Head of caudate nucleus (tissue), 42 donors: ENCODE measurements around the gene DMC1.

Experiments used
- DNase-seq, 42 donors: peaks; one replicate each; pipeline versions ENCODE4 v3.0.0 to v3.0.0-alpha.2; 2020 to 2021; ENCODE audit warnings: mixed read lengths in 7 of 42
- intact Hi-C: fragments of 100-400 bp; cut with DNase I; formaldehyde crosslinking; loops from one replicate; pipeline ENCODE4 v1.15.0; 2022

DMC1 gene

DNA sequence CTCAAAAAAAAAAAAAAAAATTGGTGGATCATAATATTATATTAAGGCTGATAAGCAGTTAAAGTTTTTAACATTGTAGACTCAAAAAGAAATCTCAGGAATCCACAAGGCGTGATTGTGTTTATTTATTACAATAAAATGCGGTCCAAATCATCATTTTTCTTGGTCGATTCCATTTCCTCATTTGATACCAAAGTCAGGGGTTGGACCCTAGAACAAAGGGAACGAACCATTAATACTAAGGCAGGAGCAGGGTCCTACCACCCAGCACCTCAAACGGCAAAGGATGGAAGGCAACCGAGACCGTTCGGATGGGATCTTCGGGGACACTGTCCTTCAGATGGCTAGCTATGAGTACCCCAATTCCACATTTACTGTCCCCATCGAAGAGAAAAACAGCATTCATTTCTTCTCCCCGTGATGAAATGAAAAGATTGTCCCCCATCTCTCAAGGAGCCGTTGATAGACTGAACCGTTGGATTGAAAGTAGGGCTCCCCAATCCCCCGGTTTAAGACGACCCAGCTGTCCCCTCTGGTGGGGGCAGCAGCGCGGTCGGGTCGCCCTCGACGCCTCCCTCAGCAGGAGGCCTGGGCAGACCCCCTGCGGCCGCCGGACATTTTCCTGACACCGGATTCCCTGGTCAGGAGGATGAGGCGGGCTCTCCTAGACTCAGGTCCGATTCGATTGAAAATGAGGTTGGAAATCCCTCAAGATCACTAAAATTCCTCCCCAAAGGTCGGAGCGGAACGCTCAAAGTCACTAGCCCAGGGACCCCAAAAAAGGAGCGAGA lies 607 bp downstream of the DMC1 start:
- intact Hi-C loops, result no loop called here
- DNase-seq, result peak in 11 of 42 donors; percentile 1 to 39 (median 17)

DNA sequence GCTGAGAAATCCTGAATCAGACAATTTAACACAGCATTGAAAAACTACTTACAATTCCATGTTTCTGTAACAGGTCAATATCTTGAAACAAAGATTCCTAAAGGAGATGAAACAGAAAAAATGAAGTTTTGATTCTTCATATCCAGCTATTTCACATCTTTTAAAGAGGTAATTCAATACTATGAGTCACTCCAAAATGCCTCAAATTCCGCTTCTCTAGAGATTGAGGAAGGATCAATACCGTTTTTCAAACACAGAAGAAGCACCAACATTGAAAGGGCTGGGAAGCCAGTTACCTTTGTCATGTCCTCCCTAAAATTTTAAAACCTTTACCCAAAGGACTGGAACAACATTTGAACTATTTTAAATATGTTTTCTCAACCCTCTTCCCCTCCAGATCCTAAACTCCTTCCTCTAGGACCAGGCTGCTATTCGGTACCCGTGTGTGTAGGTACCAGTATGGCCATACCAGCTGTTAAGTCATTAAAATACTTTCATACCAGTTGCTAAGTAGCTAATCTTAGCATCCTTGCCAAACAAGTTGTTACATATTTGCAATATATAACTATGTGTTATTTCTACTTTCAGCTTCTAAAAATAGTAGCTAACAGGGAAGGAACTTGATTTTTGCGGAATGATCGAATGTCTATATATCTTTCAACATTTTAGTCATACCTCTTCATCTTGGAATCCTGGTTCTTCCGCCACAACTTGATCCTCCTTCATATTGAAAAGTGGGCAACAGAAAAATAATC lies 2.3 kb downstream of the DMC1 start:
- DNase-seq, result no peak
- intact Hi-C loops, result no loop called here

DNA sequence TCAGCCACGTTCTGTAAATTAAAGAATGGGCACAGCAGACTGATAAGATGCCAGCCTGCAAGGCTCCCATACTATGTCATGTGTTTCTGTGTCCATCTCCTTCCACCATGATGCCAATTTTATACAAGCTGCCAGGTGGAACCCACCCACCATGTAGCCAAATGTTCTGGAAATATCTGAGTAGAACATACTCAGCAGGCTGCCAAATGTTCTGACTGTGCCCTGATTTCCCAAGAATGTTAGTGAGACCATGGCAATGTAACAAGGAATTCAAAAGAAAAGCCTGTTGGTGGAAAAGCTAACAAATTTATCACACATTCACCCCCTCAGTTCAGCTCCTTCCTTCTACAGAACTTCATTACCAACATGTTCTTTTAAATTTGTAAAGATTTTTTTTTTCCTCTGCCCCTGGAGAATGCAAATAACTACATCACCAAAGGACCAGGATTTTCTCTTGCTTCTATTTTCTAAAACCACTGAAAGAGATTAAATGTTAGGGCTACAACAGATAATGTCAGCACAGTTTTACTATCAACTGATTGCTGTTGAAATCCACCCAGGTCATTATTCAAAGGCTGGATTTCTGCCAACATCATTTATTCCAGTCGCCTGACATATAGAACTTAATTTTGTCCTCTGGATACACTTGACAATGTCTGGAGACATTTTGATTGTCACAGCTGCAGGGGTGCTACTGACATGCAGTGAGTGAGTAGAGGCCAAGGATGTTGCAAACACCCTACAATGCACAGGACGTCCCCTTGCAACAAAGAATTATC lies 3.1 kb downstream of the DMC1 start:
- DNase-seq, result peak in 2 of 42 donors; percentile 7 to 31
- intact Hi-C loops, result no loop called here

DNA sequence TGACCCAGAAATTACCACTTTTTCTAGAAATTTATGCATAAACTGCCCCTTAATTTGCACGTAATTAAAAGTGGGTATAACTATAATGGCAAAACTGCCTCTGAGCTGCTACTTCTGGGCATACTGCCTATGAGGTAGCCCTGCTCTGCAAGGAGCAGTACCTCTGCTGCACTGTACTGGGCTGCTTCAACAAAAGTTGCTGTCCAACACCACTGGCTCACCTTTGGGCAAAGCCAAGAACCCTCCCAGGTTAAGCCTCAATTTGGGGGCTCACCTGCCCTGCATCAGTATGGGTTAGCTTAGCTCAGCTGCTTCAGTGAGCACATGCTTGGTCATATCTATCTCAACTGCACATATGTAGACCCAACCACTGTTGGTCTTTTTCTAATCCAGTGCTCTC lies 4.5 kb downstream of the DMC1 start:
- intact Hi-C loops, result no loop called here
- DNase-seq, result peak in 1 of 42 donors; percentile 8

DNA sequence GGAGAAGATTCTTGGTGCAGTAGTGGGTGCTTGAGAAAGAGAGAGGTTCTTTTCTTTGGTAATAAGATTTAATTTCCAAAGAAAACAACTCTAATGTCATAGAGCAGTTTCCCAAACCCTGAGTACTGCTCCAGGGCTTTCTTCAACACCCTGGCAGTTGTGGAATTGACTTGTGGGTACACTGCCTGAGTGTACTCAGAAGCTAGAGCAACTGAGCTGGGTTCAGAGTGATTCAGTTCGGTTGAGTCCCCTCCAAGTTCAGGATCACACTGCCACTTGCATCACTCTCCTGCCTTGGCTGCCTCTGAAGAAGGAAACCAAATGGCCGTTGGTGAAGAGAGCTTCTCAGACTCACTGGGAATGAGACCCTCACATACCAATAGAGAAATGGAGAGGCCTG lies 5.3 kb downstream of the DMC1 start:
- intact Hi-C loops, result no loop called here
- peak in 1 of 42 donors; percentile 38 for DNase-seq

DNA sequence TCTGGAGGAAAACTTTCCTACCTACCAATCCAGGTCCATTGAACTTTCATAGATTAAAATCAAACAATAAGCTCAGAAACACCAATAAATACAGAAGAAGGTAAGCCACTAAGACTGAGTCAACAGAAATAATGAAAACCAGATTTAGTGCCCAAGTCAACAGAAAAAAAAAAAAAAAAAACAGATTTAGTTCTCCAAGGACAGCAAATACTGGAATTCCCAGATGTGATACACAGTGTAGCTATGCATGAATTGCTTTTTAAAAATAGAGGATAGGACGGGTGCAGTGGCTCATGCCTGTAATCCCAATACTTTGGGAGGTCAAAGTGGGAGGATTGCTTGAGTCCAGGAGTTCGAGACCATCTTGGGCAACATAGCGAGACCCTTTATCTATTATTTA lies 15.7 kb downstream of the DMC1 start:
- no peak for DNase-seq
- intact Hi-C loops, result no loop called here

DNA sequence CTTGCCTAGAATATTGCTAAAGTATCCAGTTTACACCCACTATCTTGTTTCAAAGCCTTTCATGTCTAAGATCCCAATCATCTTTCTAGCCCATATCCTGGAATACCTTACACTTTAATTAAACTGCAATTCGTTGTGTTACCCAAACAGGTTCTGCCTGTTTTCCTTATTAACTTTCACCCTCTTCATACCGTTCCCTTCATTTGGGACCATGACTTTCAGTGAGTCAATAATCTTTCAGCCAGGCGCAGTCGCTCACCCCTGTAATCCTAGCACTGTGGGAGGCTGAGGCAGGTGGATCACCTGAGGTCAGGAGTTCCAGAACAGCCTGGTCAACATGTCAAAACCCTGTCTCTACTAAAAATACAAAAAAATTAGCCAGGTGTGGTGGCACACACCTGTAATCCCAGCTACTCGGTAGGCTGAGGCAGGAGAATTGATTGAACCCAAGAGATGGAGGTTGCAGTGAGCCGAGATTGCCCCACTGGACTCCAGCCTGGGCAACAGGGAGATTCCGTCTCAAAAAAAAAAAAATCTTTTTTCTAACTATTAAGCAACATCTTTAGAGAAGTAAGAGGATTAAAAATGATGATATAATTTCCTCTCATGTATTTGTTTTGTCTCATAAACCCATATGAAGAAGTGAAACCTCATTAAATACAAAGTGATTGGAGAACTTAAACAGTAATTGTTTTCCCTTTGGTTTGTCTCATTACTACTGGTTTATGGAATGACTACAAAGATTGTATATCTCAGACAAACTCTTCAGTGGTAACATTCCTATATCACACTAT lies 20.7 kb downstream of the DMC1 start:
- intact Hi-C loops, result no loop called here
- DNase-seq, result no peak

DNA sequence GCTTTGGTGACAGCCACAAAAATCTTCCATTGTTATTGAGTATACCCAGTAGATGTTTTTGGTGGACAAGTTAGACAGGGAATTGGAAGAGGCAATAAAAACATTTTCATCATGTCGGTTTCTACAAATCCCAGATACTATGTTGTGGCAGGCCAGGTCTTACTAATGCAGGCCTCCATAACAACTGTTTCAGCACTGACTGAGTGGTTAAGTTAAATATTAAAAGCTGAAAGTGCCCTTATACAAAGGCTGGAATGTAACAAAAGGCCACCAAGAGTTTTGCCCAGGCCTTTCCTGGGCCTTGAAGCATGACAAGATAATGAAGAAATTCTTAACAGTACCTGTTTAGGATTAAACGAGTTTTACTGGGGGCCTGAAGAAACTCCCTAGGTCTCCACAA lies 29.3 kb downstream of the DMC1 start:
- intact Hi-C loops, result no loop called here
- no peak for DNase-seq

DNA sequence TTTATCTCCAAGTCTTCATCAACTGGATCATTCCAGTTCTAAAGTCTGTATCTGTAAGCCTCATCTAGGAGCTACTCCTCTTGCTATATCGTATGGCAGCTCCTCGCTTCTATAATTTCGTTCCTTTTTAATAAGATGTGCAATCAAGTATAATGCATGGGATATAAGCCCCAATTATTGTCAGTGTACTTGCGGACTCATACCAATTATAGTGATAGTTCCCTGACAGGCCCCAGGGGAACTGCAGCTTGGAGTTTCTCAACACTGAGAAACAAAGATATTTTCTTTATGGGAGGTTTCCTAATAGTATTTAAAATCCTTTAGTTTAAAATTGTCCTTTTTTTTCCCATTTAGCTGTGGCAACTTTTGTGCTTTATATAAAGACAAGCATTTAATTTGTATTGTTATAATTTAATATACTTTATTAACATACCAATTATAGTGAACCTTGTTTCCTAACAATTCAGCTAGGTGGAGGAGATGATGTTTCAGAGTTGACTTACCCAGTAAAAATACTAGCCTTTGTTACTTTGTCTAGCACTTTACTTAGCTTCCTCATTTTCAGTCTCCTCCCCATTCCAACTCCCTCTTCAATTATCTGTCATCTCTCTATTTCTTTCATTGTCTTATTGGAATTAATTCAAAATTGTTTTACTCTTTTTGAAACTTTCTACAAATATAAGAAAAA lies 38.6 kb downstream of the DMC1 start:
- no peak for DNase-seq
- intact Hi-C loops, result no loop called here

DNA sequence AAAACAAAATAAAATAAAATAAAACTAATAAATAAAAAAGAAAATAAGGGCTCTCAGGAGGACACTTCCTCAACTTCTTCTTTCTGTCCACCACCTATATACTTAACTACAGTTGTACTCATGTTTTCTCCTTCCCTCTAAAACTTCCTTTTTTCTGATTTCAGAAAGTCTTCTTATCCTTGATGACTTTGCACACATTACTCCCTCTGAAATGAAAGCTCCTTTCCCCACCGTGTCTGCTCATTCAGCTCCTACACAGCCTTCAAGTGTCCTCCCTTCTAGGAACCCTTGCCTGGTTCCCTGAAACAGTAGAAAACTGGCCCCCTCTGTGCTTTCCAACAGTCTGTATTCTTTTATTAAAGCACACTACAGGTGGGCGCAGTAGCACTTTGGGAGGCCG lies 45.6 kb downstream of the DMC1 start:
- DNase-seq, result no peak
- intact Hi-C loops, result no loop called here

DNA sequence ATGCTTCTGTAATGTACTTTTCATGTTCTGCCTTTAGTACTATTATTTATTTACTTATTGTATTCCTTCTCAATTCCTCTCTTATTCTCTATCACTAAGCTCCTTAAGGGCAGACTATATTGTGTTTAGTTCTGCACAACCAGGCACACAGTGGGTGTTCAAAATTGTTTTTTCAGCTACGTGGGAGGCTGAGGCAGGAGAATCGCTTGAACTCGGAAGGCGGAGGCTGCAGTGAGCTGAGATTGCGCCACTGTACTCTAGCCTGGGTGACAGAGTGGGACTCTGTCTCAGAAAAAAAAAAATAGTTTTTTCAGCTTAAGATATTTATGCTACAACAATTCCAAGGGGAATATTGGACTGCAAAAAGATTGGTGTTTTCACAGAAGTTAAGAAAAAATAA lies 46.5 kb downstream of the DMC1 start:
- intact Hi-C loops, result no loop called here

DNA sequence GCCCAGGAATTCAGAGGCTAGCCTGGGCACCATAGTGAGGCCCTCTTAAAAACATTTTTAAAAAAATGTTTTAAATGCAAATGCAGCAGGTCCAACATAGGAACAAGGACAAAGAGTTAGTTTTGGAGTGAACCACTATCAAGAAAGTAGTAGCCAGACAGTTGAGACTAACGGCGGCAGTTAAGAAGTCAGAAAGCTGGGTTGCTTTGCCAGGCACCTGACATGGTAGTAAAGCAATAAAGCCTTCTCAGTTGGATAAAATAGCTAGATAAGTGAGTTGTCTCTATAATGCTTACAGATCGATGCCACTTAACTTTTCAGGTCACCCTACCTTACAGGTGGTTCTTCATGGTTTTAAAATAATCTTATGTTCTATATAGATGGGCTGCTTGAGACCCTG lies 47.0 kb downstream of the DMC1 start:
- DNase-seq, result no peak
- intact Hi-C loops, result no loop called here

More for the DNA sequence above, 46.5 kb downstream of the DMC1 start:
- DNase-seq, result peak in 28 of 42 donors; percentile 6 to 71 (median 37)

DNA sequence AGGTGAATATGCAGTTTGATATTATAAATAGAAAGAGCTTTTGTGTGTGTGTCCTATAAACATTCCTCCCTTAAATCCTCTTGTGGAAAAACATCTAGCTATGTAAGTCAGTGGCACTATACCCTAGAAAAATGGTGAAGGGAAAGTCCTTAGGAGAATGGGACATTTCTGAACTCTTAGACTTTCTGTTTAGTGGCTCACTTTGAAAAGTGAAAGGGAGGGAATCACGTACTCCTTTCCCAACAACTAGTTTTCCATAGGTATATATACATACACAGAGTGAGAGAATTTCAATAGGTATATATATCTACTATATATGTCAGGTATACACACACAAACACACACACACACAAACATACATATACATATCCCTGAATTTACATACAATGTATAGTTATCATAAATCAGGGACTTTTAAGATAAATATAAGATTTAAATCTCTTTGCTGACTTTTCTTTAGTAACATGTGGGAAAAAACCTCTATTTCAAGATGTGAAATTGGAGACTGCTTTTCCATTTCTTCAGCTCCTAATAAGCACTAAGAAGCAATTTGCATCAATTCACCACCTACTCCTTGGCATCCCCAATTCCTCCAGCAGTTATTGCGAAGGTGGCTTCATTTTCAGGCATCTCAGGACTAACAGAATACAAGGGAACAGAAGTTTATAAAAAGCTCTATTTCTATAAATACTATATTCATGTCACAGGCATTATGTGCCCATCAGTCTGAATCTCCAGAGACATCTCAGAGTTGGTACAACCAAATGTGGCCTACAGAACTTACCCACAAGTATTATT lies 50.3 kb downstream of the DMC1 start:
- peak in 22 of 42 donors; percentile 13 to 78 (median 34) for DNase-seq
- intact Hi-C loops, result no loop called here

DNA sequence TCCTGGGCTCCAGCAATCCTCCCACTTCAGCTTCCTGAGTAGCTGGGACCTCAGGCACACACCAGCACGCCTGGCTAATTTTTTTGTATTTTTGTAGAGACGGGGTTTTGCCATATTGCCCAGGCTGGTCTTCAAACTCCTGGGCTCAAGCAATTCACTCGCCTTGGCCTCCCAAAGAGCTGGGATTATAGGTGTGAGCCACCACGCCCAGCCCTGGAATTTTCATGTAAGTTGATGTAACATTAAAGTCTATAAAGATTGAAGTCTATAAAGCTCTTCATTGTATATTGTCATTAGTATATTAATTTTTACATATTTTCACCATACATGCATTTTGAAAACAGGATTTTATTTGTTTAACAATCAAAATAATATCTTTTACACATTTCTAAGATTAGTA lies 51.4 kb downstream of the DMC1 start:
- intact Hi-C loops, result no loop called here
- no peak for DNase-seq

DNA sequence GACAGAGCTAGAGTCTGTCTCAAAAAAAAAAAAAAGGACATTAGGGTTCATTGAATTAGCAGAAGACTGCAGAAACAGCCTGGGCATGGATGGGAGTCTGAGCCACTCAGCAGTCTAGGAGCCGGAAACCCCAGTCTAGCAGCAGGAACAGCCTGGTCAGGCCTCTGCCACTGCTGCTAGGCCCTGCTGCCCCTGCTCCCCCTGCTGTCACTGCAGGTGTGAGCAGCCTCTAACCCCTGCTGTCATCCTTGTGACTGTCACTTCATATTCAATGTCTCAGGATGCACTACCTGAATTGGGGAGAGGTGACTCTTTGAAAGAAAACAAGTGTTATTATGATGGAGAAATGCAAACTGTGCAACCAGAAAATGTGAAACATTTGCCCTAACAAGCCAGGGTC lies 56.9 kb downstream of the DMC1 start:
- DNase-seq, result no peak
- intact Hi-C loops, result no loop called here

DNA sequence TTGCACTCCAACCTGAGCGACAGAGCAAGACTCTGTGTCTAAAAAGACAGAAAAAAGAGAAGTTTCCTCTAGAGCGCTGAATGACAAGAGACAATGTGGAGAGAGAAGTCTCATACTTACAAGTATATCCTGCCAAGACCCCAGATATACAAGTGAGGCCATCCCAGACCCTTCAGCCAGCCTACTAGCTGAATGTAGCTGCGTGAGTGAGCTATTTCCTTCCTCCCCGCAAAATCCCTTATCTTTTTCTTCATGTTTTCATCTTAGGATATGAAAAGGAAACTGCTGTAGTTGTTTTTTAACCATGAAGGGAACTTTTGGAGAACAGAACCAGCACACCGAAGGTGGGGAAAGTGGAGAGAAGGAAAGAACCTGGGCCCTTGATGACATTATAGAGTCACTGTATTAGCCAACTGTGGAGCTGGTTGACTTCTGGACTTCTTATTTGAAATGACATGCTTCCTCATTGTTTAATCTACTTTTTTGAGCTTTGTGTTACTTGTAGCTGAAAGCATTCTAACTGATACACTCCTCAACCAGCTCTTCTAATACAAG lies 59.5 kb downstream of the DMC1 start:
- no peak for DNase-seq
- intact Hi-C loops, result no loop called here
